PC-3 (cell line): Measurements from ENCODE around the gene CACTIN.
A peak's percentile ranks its signal among the peaks of the same experiment; 100 is the strongest.

Experiments
- EZH2 ChIP-seq: fragments of 300-600 bp; sonication (generic); IDR thresholded peaks from one replicate; pipeline ENCODE4 v1.6.1; 2017; ENCODE audit warnings: antibody characterized with exemption, mild to moderate bottlenecking, low read length; ENCODE audit not compliant: unreplicated experiment
- EZH2phosphoT487 ChIP-seq: fragments of 300-600 bp; sonication (generic); IDR thresholded peaks from 2 replicates; pipeline ENCODE4 v1.6.1; 2018; ENCODE audit warnings: mild to moderate bottlenecking, antibody characterized with exemption, low read length, borderline replicate concordance
- TF ChIP-seq, protein P1 (sequence below): fragments of 300-600 bp; sonication (generic); conservative IDR thresholded peaks from 2 replicates; pipeline ENCODE4 v1.5.1; 2017; ENCODE audit warnings: antibody characterized with exemption, low read depth, mild to moderate bottlenecking, low read length

DNA sequence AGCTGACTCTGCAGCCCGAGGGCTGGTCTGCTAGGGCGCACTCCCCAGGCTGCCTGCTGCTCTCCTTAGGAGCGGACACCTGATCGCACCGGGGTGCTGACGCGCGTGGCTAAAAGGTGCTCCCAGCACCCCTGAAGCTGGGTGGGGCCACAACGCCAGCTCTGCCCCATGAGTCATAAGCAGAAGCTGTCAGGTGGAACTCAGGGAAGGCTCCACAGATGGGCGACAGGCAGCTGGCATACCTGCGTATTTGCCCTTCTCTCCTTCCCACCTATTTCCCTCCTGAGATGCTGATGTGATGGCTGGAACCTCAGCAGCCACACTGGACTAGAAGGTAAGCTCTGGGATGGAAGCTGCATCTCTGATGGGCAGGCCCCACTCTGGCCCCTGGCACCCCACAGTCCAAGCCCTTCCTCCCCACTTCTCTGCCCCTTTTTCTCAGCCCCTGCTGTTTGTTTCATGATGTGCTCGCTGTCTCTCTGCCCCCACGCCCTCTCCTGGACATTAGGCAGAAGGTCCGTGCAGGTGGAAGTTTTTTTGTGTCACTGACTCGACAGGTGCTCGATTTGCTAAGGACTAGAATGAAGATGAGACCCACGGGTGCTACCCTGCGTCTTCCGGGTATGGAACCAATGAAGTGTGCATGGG lies 30.3 kb upstream of the CACTIN start:
- TF ChIP-seq, protein P1, sequence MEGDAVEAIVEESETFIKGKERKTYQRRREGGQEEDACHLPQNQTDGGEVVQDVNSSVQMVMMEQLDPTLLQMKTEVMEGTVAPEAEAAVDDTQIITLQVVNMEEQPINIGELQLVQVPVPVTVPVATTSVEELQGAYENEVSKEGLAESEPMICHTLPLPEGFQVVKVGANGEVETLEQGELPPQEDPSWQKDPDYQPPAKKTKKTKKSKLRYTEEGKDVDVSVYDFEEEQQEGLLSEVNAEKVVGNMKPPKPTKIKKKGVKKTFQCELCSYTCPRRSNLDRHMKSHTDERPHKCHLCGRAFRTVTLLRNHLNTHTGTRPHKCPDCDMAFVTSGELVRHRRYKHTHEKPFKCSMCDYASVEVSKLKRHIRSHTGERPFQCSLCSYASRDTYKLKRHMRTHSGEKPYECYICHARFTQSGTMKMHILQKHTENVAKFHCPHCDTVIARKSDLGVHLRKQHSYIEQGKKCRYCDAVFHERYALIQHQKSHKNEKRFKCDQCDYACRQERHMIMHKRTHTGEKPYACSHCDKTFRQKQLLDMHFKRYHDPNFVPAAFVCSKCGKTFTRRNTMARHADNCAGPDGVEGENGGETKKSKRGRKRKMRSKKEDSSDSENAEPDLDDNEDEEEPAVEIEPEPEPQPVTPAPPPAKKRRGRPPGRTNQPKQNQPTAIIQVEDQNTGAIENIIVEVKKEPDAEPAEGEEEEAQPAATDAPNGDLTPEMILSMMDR = peak; percentile 24; the same call in 1 of the 2 replicates
- no peak for TF ChIP-seq EZH2phosphoT487
- no peak for TF ChIP-seq EZH2
